Bronchial epithelial cell (primary cell): ENCODE results near the gene PARD6A. TPM values are rescaled to one million over a fixed set of nuclear protein-coding genes. Genes with fewer than 3 reads are reported as not detected.

Source experiments
- DNase-seq: peaks from one replicate; pipeline ENCODE4 v3.0.0-alpha.2; 2010; ENCODE audit warnings: low read depth
- FAIRE-seq: peaks from 2 replicates; lab custom pipeline; 2011; peaks lifted over from hg19 to GRCh38; lab: Jason Lieb, UNC
- H3K27me3 ChIP-seq: 2 replicates; pipeline ENCODE4 v1.5.1; 2011; ENCODE audit warnings: low read length; ENCODE audit not compliant: control insufficient read depth, insufficient read depth
- H3K36me3 ChIP-seq: 2 replicates; pipeline ENCODE4 v1.5.1; 2011; ENCODE audit warnings: low read length; ENCODE audit not compliant: control insufficient read depth, insufficient read depth
- H3K4me3 ChIP-seq: 2 replicates; pipeline ENCODE4 v1.5.1; 2011; ENCODE audit warnings: mild to moderate bottlenecking, low read depth, low read length, control low read depth
- total RNA-seq: library from RNA; depleted of rRNA; stranded (reverse); fragments of >200 nt; gene quantifications from 2 replicates; pipeline ENCODE4 v1.2.1, GENCODE V29; 2014
- TF ChIP-seq, protein P1 (sequence below): IDR thresholded peaks from 2 replicates; pipeline ENCODE4 v1.5.1; 2011; ENCODE audit warnings: mild to moderate bottlenecking, moderate library complexity, low read length, control low read depth, inconsistent platforms; ENCODE audit not compliant: insufficient read depth, severe bottlenecking

The PARD6A gene
- total RNA-seq, 1 donor from 2014 or later = 2.6 TPM

- no peak overlapping the region for H3K4me3 ChIP-seq
- DNase-seq (no peak), FAIRE-seq (no peak)
- peaks cover 11% of the 10 kb centered on the region for H3K36me3 ChIP-seq
- TF ChIP-seq, protein P1, sequence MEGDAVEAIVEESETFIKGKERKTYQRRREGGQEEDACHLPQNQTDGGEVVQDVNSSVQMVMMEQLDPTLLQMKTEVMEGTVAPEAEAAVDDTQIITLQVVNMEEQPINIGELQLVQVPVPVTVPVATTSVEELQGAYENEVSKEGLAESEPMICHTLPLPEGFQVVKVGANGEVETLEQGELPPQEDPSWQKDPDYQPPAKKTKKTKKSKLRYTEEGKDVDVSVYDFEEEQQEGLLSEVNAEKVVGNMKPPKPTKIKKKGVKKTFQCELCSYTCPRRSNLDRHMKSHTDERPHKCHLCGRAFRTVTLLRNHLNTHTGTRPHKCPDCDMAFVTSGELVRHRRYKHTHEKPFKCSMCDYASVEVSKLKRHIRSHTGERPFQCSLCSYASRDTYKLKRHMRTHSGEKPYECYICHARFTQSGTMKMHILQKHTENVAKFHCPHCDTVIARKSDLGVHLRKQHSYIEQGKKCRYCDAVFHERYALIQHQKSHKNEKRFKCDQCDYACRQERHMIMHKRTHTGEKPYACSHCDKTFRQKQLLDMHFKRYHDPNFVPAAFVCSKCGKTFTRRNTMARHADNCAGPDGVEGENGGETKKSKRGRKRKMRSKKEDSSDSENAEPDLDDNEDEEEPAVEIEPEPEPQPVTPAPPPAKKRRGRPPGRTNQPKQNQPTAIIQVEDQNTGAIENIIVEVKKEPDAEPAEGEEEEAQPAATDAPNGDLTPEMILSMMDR = no peak
- no peaks in the 10 kb centered on the region for H3K27me3 ChIP-seq
Observed at GRCh38 chr16:67637625-67638024, 23.1 kb upstream of the PARD6A start.

DNA sequence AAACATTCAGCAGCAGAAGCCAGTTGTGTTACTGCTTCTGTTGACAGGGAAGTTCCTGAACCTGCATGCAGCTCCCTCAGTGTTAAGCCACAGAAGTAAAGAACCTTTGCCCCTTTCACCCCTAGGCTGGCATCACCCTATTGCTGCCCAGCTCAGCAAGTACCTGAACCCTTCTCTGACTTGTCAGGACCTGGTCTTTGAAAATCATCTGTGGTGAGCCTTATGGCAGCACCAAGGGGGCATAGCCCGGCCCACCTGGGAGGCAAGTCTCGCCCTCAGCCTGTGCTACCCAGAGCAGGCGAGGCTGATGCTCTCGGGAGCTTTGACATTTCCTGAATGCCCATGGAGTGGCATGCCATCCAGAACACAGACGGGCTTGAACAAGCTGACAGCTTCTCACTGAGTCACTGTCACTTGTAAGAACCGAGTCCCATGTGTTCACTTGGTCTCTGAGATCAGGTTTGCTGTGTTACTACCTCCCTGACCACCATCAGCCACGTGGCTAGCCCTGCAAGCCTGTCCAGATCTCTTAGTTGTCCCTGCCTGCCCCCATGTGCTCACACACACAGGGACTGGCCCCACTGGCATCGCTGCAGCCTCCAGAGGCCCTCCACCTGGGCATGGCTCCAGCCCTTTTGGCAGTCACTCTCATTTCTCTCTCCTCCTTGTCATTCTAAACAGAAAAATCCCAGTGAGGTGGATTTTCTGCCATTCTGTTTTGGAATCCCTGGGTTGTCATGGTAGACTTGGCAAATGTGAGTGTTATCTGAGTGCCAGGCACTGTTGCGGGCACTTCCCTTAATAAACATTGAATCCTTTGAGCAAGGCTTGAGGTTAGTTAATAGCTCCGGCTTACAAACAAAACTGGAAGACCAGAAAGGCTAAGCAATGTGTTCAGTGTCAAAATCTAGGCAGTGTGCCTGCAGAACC, 18.7 kb upstream of the PARD6A start:
- Histone ChIP-seq H3K36me3 (peaks cover 3% of the 10 kb centered on the region), H3K27me3 (peaks cover 13% of the 10 kb centered on the region), H3K4me3 (no peak overlapping the region)
- DNase-seq = peak; percentile 70
- TF ChIP-seq, protein P1 = no peak
- peak; percentile 96 for FAIRE-seq

GRCh38 chr16:67644038-67644437, 16.7 kb upstream of the PARD6A start:
- no peak for FAIRE-seq
- Histone ChIP-seq H3K4me3 (no peak overlapping the region), H3K27me3 (peaks cover 21% of the 10 kb centered on the region), H3K36me3 (no peaks in the 10 kb centered on the region)
- TF ChIP-seq, protein P1 = no peak
- DNase-seq = no peak

DNA sequence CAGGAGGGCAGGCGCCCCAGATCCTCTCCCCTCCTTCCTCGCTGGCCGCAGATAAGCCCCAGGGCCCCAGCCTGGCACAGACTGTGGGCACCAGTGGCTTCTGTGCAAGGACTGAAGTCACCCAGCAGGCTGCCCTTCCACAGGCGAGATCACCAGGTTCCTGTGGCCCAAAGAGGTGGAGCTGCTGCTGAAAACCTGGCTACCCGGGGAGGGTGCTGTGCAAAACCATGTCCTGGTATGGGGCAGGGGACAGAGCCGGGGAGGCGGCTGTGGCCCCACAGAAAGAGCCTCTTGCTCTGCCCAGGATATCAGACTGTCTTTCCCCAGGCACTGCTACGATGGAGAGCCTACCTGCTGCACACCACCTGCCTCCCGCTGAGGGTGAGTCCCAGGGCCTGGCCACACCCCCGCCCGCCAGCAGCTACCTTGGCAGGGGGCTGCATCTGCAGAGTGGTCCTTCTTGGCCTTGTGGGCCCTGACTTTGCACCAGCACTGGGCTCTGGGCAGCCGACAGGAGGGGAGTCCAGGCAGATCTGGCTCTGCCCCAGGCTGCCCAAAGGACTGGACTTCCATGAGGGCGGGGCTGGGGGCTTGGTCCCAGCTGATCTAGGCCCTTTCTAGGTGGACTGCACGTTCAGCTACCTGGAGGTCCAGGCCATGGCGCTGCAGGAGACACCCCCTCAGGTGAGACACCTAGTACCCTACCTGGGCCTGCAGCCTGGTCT, 15.2 kb upstream of the PARD6A start:
- FAIRE-seq = no peak
- no peak overlapping the region for H3K4me3 ChIP-seq
- DNase-seq = no peak
- H3K27me3 ChIP-seq = peaks cover 34% of the 10 kb centered on the region
- no peaks in the 10 kb centered on the region for H3K36me3 ChIP-seq
- TF ChIP-seq, protein P1 = no peak

- Histone ChIP-seq H3K27me3 (peaks cover 45% of the 10 kb centered on the region), H3K4me3 (no peak overlapping the region), H3K36me3 (no peaks in the 10 kb centered on the region)
- TF ChIP-seq, protein P1 = no peak
- FAIRE-seq = no peak
- peak; percentile 31 for DNase-seq
Observed at GRCh38 chr16:67647111-67647651, 13.6 kb upstream of the PARD6A start.
